Sigmoid colon (tissue), 7 donors: Measurements from ENCODE around the gene MACROD2. TPM values are rescaled to one million over a fixed set of nuclear protein-coding genes. Genes with fewer than 3 reads are reported as not detected.

Source experiments
- DNase-seq: peaks from one replicate; pipeline ENCODE4 v3.0.0-alpha.2; 2019
- H3K27ac ChIP-seq, 4 donors: fragments of 200-600 bp; sonication (generic); one replicate each; pipeline ENCODE4 v1.5.1; 2016 to 2019; ENCODE audit warnings: mild to moderate bottlenecking in 1 of 4
- H3K27me3 ChIP-seq, 3 donors: fragments of 200-600 bp; sonication (generic); one replicate each; pipeline ENCODE4 v1.5.1; 2019; ENCODE audit warnings: mild to moderate bottlenecking in 1 of 3
- H3K36me3 ChIP-seq, 4 donors: fragments of 200-600 bp; sonication (generic); one replicate each; pipeline ENCODE4 v1.5.1; 2016 to 2019
- H3K4me1 ChIP-seq, 4 donors: fragments of 200-600 bp; sonication (generic); one replicate each; pipeline ENCODE4 v1.5.1; 2017 to 2019
- H3K4me3 ChIP-seq, 4 donors: fragments of 200-600 bp; sonication (generic); one replicate each; pipeline ENCODE4 v1.5.1; 2017 to 2019; ENCODE audit warnings: mild to moderate bottlenecking in 2 of 4, moderate library complexity in 1 of 4
- H3K9me3 ChIP-seq, 4 donors: fragments of 200-600 bp in 3 of 4; sonication (generic) in 3 of 4; one replicate each; pipeline versions ENCODE4 v1.5.1 to v1.6.1; 2013 to 2019
- EP300 ChIP-seq, 4 donors: sonication (generic); formaldehyde crosslinking; IDR thresholded peaks; one replicate each; pipeline ENCODE4 v1.6.1; 2017; ENCODE audit warnings: antibody characterized with exemption in 4 of 4
- POLR2A ChIP-seq, 2 donors: fragments of 450-650 bp; IDR thresholded peaks; one replicate each; pipeline ENCODE4 v1.6.1; 2016; ENCODE audit warnings: antibody characterized with exemption in 2 of 2, mild to moderate bottlenecking in 2 of 2, moderate library complexity in 2 of 2
- POLR2AphosphoS5 ChIP-seq, 4 donors: sonication (generic); formaldehyde crosslinking; IDR thresholded peaks; one replicate each; pipeline ENCODE4 v1.6.1; 2017; ENCODE audit warnings: antibody characterized with exemption in 4 of 4
- WGBS, 2 donors: extraction: QIAGEN DNeasy Blood & Tissue Kit; methylation state at CpG; one replicate each; pipeline ENCODE4 v1.1.7; 2013; 5-methylcytosine and 5-hydroxymethylcytosine counted together
- intact Hi-C: fragments of 100-400 bp; cut with DNase I; formaldehyde crosslinking; loops from one replicate; pipeline ENCODE4 v1.15.1; 2023
- polyA plus RNA-seq, 3 donors: library from polyadenylated mRNA; stranded (reverse); fragments of 200-250 nt; gene quantifications; one replicate each; pipeline ENCODE4 v1.2.3, GENCODE V29; 2013
- total RNA-seq, 4 donors: library from RNA; depleted of rRNA; stranded (reverse); fragments of >200 nt; gene quantifications; one replicate each; pipeline ENCODE4 v1.1.0, GENCODE V29; 2016
- TF ChIP-seq, protein P1 (sequence below), 4 experiments: fragments of 450-650 bp in 3 of 4; fragments of 200-600 bp in 1 of 4; IDR thresholded peaks; one replicate each; pipeline ENCODE4 v1.5.1; 2016 to 2019; ENCODE audit warnings: antibody characterized with exemption in 4 of 4, mild to moderate bottlenecking in 3 of 4, moderate library complexity in 2 of 4
- donor health status: healthy with polysubstance abuse.
- donor health status: Bipolar disorder and iron deficiency.
- donor health status: healthy.

Gene MACROD2
- total and polyA plus RNA-seq, 7 donors: 1.2 to 22.4 (median 5.8) TPM

DNA sequence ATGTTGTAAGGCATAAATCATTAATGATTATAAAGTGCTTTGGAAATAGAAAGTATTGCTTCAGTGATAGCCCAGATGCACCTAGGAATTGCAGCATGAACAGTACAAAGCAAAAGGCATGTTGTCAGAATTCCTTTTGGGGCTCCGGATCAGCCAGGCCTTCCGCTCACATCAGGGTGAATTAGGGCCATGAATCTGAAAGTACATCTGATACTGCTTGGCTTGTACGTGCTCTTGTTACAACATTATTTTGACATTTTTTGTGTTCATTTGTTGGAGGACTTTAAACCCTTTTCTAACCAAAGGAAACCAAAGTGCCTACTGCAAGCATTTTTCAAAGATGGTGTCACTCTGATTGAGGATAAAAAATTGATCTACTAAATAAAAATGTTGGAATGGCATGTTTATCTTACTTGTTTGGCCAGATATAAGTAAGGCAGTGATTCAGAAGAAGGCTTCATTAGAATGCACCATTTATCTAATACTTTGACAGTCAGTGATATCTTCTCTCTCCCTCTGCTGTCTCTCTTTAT, 1347.7 kb downstream of the MACROD2 start:
- no peak for DNase-seq
- WGBS, 2 donors: 86 to 89% methylated on average over 3 of the region's 3 CpGs
- H3K4me1 ChIP-seq: peaks cover 0 to 13% (median 7%) of the 10 kb centered on the region in 4 donors
- TF ChIP-seq, protein P1, sequence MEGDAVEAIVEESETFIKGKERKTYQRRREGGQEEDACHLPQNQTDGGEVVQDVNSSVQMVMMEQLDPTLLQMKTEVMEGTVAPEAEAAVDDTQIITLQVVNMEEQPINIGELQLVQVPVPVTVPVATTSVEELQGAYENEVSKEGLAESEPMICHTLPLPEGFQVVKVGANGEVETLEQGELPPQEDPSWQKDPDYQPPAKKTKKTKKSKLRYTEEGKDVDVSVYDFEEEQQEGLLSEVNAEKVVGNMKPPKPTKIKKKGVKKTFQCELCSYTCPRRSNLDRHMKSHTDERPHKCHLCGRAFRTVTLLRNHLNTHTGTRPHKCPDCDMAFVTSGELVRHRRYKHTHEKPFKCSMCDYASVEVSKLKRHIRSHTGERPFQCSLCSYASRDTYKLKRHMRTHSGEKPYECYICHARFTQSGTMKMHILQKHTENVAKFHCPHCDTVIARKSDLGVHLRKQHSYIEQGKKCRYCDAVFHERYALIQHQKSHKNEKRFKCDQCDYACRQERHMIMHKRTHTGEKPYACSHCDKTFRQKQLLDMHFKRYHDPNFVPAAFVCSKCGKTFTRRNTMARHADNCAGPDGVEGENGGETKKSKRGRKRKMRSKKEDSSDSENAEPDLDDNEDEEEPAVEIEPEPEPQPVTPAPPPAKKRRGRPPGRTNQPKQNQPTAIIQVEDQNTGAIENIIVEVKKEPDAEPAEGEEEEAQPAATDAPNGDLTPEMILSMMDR (IDR thresholded peaks at IDR 0.05): no peak
- TF ChIP-seq POLR2AphosphoS5 (IDR thresholded peaks at IDR 0.05): no peak
- no peak for TF ChIP-seq POLR2A (IDR thresholded peaks at IDR 0.05)
- no peak for TF ChIP-seq EP300 (IDR thresholded peaks at IDR 0.05)
- H3K36me3 ChIP-seq: no peaks in the 10 kb centered on the region
- intact Hi-C loops: no loop called here
- H3K27me3 ChIP-seq: no peaks in the 10 kb centered on the region
- no peak overlapping the region for H3K27ac ChIP-seq
- H3K9me3 ChIP-seq: no peaks in the 10 kb centered on the region
- H3K4me3 ChIP-seq: no peak overlapping the region

DNA sequence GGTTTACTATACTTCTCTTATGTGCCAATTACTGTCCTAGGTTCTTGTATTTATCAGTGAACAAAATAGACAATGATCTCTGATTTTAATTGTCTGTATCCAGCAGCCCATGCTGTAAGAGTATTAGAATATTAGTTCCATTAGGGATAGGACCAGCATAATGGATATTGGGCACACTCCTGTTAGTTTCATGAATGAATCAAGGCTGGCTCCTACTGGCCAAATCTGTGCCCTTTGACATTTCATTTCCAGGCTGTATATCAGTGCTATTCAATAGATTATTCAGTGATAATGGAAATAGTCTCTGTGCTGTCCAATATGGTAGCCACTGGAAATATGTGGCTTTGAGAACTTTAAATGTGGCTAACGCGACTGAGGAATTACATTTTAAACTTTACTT, 1350.0 kb downstream of the MACROD2 start:
- Histone ChIP-seq H3K9me3 (no peaks in the 10 kb centered on the region), H3K27me3 (no peaks in the 10 kb centered on the region), H3K27ac (no peak overlapping the region), H3K36me3 (no peaks in the 10 kb centered on the region), H3K4me3 (no peak overlapping the region), H3K4me1 (no peaks in the 10 kb centered on the region)
- intact Hi-C loops: no loop called here
- TF ChIP-seq EP300 (IDR thresholded peaks at IDR 0.05) (no peak), POLR2A (IDR thresholded peaks at IDR 0.05) (no peak), POLR2AphosphoS5 (IDR thresholded peaks at IDR 0.05) (no peak)
- TF ChIP-seq, protein P1 (IDR thresholded peaks at IDR 0.05): no peak
- no peak for DNase-seq
- WGBS, 2 donors: 95 to 97% methylated on average over 2 of the region's 2 CpGs

DNA sequence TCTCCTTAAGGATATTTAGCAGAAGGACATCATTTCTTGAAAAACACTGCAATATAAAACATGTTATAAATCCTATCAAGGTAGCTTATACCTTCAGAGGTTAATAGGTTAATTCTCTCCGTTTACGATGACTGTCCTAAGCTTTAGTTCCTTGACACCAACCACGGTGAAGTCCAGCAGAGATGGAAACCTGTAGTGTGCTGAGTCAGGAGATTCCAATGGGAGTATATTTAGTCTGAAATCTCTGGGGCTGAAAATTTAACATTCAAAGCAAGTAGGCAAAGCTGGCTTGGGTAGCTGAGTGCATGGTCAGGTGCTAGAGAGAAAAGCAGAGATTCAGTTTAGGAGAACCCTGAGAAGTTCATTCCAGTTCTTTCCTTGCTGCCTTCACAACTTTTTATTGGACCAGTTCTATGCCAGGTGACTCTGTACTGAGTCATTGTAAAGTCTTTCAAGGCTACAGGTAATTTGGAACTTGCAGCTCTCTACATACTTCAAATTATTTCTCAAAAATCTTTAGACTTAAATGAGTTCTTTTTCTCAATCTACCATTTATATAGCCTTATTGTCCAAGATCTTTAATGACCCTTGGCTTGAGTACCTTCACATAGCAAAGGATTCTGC, 1351.5 kb downstream of the MACROD2 start:
- Histone ChIP-seq H3K27me3 (no peaks in the 10 kb centered on the region), H3K4me3 (no peak overlapping the region), H3K36me3 (no peaks in the 10 kb centered on the region), H3K4me1 (no peaks in the 10 kb centered on the region), H3K27ac (no peak overlapping the region), H3K9me3 (no peaks in the 10 kb centered on the region)
- TF ChIP-seq, protein P1 (IDR thresholded peaks at IDR 0.05): no peak
- TF ChIP-seq POLR2AphosphoS5 (IDR thresholded peaks at IDR 0.05) (no peak), EP300 (IDR thresholded peaks at IDR 0.05) (no peak), POLR2A (IDR thresholded peaks at IDR 0.05) (no peak)
- DNase-seq: no peak
- intact Hi-C loops: no loop called here
- 84 to 87% methylated on average over 3 of the region's 3 CpGs for WGBS, 2 donors

DNA sequence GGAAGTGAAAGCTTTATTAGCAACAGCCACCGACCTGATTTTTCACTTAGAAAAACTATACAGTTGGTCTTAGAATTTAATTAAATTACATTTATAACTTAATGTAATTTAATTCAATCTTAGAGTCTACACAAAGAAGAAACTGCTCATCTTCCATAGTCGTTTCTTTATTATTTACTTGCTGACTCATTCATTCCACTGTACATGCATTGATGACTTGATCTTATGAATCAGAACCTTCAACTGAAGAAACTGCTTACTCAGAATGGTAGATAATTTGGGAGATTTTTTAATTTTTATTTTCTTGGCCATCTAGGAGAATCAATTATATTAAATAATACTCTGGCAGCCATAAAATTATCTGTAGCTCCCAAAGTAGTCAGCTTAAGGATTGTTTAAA, 1363.7 kb downstream of the MACROD2 start:
- Histone ChIP-seq H3K4me1 (no peaks in the 10 kb centered on the region), H3K36me3 (no peaks in the 10 kb centered on the region), H3K27ac (no peak overlapping the region), H3K4me3 (no peak overlapping the region), H3K9me3 (no peaks in the 10 kb centered on the region), H3K27me3 (no peaks in the 10 kb centered on the region)
- intact Hi-C loops: no loop called here
- DNase-seq: no peak
- 66 to 71% methylated on average over 2 of the region's 2 CpGs for WGBS, 2 donors
- TF ChIP-seq EP300 (IDR thresholded peaks at IDR 0.05) (no peak), POLR2A (IDR thresholded peaks at IDR 0.05) (no peak)
- TF ChIP-seq, protein P1 (IDR thresholded peaks at IDR 0.05): no peak

DNA sequence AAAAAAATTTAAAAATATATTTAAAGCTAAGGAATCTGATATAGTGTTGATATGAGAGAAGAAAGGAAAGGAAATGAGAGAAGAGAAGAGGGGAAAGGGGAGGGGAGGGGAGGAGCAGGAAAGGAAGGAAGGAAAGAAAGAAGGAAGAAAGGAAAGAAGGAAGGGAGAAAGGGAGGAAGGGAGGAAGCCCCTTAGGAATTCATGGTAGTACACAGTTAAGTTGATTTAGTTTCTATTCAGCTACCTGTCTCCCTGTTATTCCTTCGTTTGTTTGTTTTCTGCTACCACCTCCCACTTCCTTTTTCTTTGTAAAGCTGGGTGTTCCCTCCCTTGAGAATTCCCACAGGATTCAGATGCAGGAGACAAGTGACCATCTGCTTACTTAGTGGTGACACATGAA, 1367.5 kb downstream of the MACROD2 start:
- Histone ChIP-seq H3K4me3 (no peak overlapping the region), H3K9me3 (no peaks in the 10 kb centered on the region), H3K27me3 (no peaks in the 10 kb centered on the region), H3K4me1 (no peaks in the 10 kb centered on the region), H3K27ac (no peak overlapping the region), H3K36me3 (no peaks in the 10 kb centered on the region)
- DNase-seq: no peak
- TF ChIP-seq, protein P1 (IDR thresholded peaks at IDR 0.05): no peak
- TF ChIP-seq POLR2A (IDR thresholded peaks at IDR 0.05): no peak
- no peak for TF ChIP-seq POLR2AphosphoS5 (IDR thresholded peaks at IDR 0.05)
- TF ChIP-seq EP300 (IDR thresholded peaks at IDR 0.05): no peak
- WGBS, 2 donors: 35 to 58% methylated on average over 1 of the region's 1 CpG
- intact Hi-C loops: no loop called here
